Measurements from ENCODE around the gene TBX18. TPM values are rescaled to one million over a fixed set of nuclear protein-coding genes. Genes with fewer than 3 reads are reported as not detected.

The TBX18 gene
- total and polyA plus RNA-seq, 7 experiments from 2014 or later: not detected

- Mint-ChIP-seq H3K9me3 (peaks cover 0 to 7% (median 0%) of the 10 kb centered on the region in 11 donors), H3K27ac (no peak overlapping the region), H3K27me3 (peaks cover 13 to 29% (median 20%) of the 10 kb centered on the region in 5 donors), H3K4me1 (no peaks in the 10 kb centered on the region), H3K4me3 (no peak overlapping the region), H3K36me3 (no peaks in the 10 kb centered on the region)
- ChIA-PET POLR2A (no interaction called here), CTCF (no interaction called here)
- no peak for DNase-seq
- no peaks in the 10 kb centered on the region for H3K4me1 ChIP-seq (ENCODE audit: control insufficient read depth in 2 of 2, insufficient read depth in 2 of 2, low read length in 2 of 2)
- ATAC-seq: no peak
- no peaks in the 10 kb centered on the region for H3K36me3 ChIP-seq (ENCODE audit: control insufficient read depth in 2 of 3, insufficient read depth in 3 of 3, low read length in 3 of 3)
- H3K4me3 ChIP-seq (ENCODE audit: low read length): no peak overlapping the region
- no peak overlapping the region for H3K27ac ChIP-seq (ENCODE audit: low read depth, low read length)
- H3K27me3 ChIP-seq (ENCODE audit: control insufficient read depth in 2 of 2, insufficient read depth in 2 of 2, low read length in 2 of 2): no peaks in the 10 kb centered on the region
- intact Hi-C loops (cut with micrococcal nuclease): no loop called here
- H3K9me3 ChIP-seq (ENCODE audit: control insufficient read depth in 2 of 3, low read length in 3 of 3): no peaks in the 10 kb centered on the region
Measured at GRCh38 chr6:84756466-84756865, 7.9 kb downstream of the TBX18 start.

GRCh38 chr6:84753173-84753572, 11.2 kb downstream of the TBX18 start:
- peaks cover 0 to 12% (median 7%) of the 10 kb centered on the region in 5 donors for H3K27me3 Mint-ChIP-seq
- Histone ChIP-seq H3K27me3 (ENCODE audit: control insufficient read depth in 2 of 2, insufficient read depth in 2 of 2, low read length in 2 of 2) (no peaks in the 10 kb centered on the region), H3K9me3 (ENCODE audit: control insufficient read depth in 2 of 3, low read length in 3 of 3) (no peaks in the 10 kb centered on the region), H3K4me3 (ENCODE audit: low read length) (no peak overlapping the region), H3K27ac (ENCODE audit: low read depth, low read length) (no peak overlapping the region), H3K4me1 (ENCODE audit: control insufficient read depth in 2 of 2, insufficient read depth in 2 of 2, low read length in 2 of 2) (no peaks in the 10 kb centered on the region), H3K36me3 (ENCODE audit: control insufficient read depth in 2 of 3, insufficient read depth in 3 of 3, low read length in 3 of 3) (no peaks in the 10 kb centered on the region)
- peaks cover 0 to 8% (median 0%) of the 10 kb centered on the region in 11 donors for H3K9me3 Mint-ChIP-seq
- ChIA-PET POLR2A (no interaction called here), CTCF (no interaction called here)
- no peaks in the 10 kb centered on the region for H3K4me1 Mint-ChIP-seq
- intact Hi-C loops (cut with micrococcal nuclease): no loop called here
- no peaks in the 10 kb centered on the region for H3K36me3 Mint-ChIP-seq
- H3K4me3 Mint-ChIP-seq: no peak overlapping the region
- no peak overlapping the region for H3K27ac Mint-ChIP-seq
- ATAC-seq (no peak), DNase-seq (no peak)

- Mint-ChIP-seq H3K27ac (no peak overlapping the region), H3K36me3 (no peaks in the 10 kb centered on the region), H3K4me1 (no peaks in the 10 kb centered on the region), H3K27me3 (peaks cover 0 to 17% (median 7%) of the 10 kb centered on the region in 5 donors), H3K9me3 (peaks cover 0 to 8% (median 0%) of the 10 kb centered on the region in 11 donors), H3K4me3 (no peak overlapping the region)
- H3K27ac ChIP-seq (ENCODE audit: low read depth, low read length): no peak overlapping the region
- intact Hi-C loops (cut with micrococcal nuclease): no loop called here
- ATAC-seq (no peak), DNase-seq (no peak)
- POLR2A ChIA-PET: no interaction called here
- no peaks in the 10 kb centered on the region for H3K4me1 ChIP-seq (ENCODE audit: control insufficient read depth in 2 of 2, insufficient read depth in 2 of 2, low read length in 2 of 2)
- no peaks in the 10 kb centered on the region for H3K27me3 ChIP-seq (ENCODE audit: control insufficient read depth in 2 of 2, insufficient read depth in 2 of 2, low read length in 2 of 2)
- H3K36me3 ChIP-seq (ENCODE audit: control insufficient read depth in 2 of 3, insufficient read depth in 3 of 3, low read length in 3 of 3): no peaks in the 10 kb centered on the region
- H3K4me3 ChIP-seq (ENCODE audit: low read length): no peak overlapping the region
- H3K9me3 ChIP-seq (ENCODE audit: control insufficient read depth in 2 of 3, low read length in 3 of 3): no peaks in the 10 kb centered on the region
- CTCF ChIA-PET: interaction anchor here (0.6 kb wide), 1 partner anchor 783 kb away, joined by 4 read pairs; no protein-coding TSS in a partner anchor
Measured at GRCh38 chr6:84752118-84752850, 12.1 kb downstream of the TBX18 start.

- no peak overlapping the region for H3K4me3 ChIP-seq (ENCODE audit: low read length)
- Mint-ChIP-seq H3K27me3 (peaks cover 0 to 8% (median 0%) of the 10 kb centered on the region in 5 donors), H3K36me3 (no peaks in the 10 kb centered on the region), H3K4me1 (no peaks in the 10 kb centered on the region), H3K9me3 (peaks cover 0 to 6% (median 0%) of the 10 kb centered on the region in 11 donors), H3K4me3 (no peak overlapping the region), H3K27ac (no peak overlapping the region)
- H3K36me3 ChIP-seq (ENCODE audit: control insufficient read depth in 2 of 3, insufficient read depth in 3 of 3, low read length in 3 of 3): no peaks in the 10 kb centered on the region
- DNase-seq: no peak
- no peaks in the 10 kb centered on the region for H3K9me3 ChIP-seq (ENCODE audit: control insufficient read depth in 2 of 3, low read length in 3 of 3)
- no peaks in the 10 kb centered on the region for H3K4me1 ChIP-seq (ENCODE audit: control insufficient read depth in 2 of 2, insufficient read depth in 2 of 2, low read length in 2 of 2)
- no peak for ATAC-seq
- POLR2A ChIA-PET: no interaction called here
- intact Hi-C loops (cut with micrococcal nuclease): no loop called here
- no peak overlapping the region for H3K27ac ChIP-seq (ENCODE audit: low read depth, low read length)
- CTCF ChIA-PET: interaction anchor here (0.6 kb wide), 1 partner anchor 622 kb away, joined by 4 read pairs; no protein-coding TSS in a partner anchor
- H3K27me3 ChIP-seq (ENCODE audit: control insufficient read depth in 2 of 2, insufficient read depth in 2 of 2, low read length in 2 of 2): no peaks in the 10 kb centered on the region
Measured at GRCh38 chr6:84749181-84749580, 15.2 kb downstream of the TBX18 start.

DNA sequence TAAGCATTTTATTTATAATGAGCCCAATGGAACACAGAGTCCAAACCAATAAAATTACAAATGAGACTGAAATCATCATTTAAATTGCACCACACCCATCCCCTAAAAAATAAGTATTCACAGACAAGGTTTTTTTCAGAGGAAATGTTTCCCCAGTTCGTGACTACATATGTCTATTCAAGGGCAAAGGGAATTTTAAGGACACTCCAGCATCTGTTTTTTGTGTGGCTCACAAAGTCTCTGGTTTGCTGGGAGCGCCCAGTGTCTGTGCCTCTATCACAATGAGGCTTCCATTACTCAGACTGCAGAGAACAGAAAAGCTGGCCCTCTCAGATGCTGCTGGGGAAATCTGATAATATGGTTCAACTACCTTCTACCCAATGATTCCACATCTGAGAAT, 16.0 kb downstream of the TBX18 start:
- no peak for ATAC-seq
- intact Hi-C loops (cut with micrococcal nuclease): no loop called here
- H3K27ac Mint-ChIP-seq: no peak overlapping the region

DNA sequence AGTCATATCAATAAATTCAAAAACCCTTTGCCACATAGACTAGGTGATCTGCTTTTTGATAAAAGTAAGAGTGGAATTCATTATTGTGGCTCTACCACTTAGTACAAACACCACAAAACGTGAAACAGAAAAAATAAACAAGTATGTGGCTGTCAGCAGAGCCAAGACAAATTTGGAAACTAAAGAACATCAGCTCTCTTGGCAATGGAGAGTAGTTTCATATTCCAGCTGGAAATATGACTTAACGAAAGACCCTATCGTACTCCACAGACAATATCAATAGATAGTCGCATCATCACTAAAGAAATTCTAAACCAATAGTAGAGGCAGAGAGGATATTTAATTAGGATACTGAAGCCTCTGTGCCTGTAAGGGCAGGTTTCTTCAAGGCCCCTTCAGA, 20.8 kb downstream of the TBX18 start:
- ATAC-seq (no peak), DNase-seq (no peak)
- Histone ChIP-seq H3K4me3 (ENCODE audit: low read length) (no peak overlapping the region), H3K9me3 (ENCODE audit: control insufficient read depth in 2 of 3, low read length in 3 of 3) (no peaks in the 10 kb centered on the region), H3K27ac (ENCODE audit: low read depth, low read length) (no peak overlapping the region), H3K4me1 (ENCODE audit: control insufficient read depth in 2 of 2, insufficient read depth in 2 of 2, low read length in 2 of 2) (no peaks in the 10 kb centered on the region), H3K36me3 (ENCODE audit: control insufficient read depth in 2 of 3, insufficient read depth in 3 of 3, low read length in 3 of 3) (no peaks in the 10 kb centered on the region), H3K27me3 (ENCODE audit: control insufficient read depth in 2 of 2, insufficient read depth in 2 of 2, low read length in 2 of 2) (no peaks in the 10 kb centered on the region)
- no peaks in the 10 kb centered on the region for H3K4me1 Mint-ChIP-seq
- peaks cover 0 to 14% (median 2%) of the 10 kb centered on the region in 5 donors for H3K27me3 Mint-ChIP-seq
- H3K9me3 Mint-ChIP-seq: no peaks in the 10 kb centered on the region
- H3K4me3 Mint-ChIP-seq: no peak overlapping the region
- H3K36me3 Mint-ChIP-seq: no peaks in the 10 kb centered on the region
- intact Hi-C loops (cut with micrococcal nuclease): no loop called here
- ChIA-PET CTCF (no interaction called here), POLR2A (no interaction called here)
- H3K27ac Mint-ChIP-seq: no peak overlapping the region

More for the DNA sequence above, 16.0 kb downstream of the TBX18 start:
- Histone ChIP-seq H3K9me3 (ENCODE audit: control insufficient read depth in 2 of 3, low read length in 3 of 3) (no peaks in the 10 kb centered on the region), H3K27ac (ENCODE audit: low read depth, low read length) (no peak overlapping the region), H3K4me1 (ENCODE audit: control insufficient read depth in 2 of 2, insufficient read depth in 2 of 2, low read length in 2 of 2) (no peaks in the 10 kb centered on the region), H3K27me3 (ENCODE audit: control insufficient read depth in 2 of 2, insufficient read depth in 2 of 2, low read length in 2 of 2) (no peaks in the 10 kb centered on the region), H3K4me3 (ENCODE audit: low read length) (no peak overlapping the region), H3K36me3 (ENCODE audit: control insufficient read depth in 2 of 3, insufficient read depth in 3 of 3, low read length in 3 of 3) (no peaks in the 10 kb centered on the region)
- peaks cover 0 to 5% (median 0%) of the 10 kb centered on the region in 11 donors for H3K9me3 Mint-ChIP-seq
- DNase-seq: no peak
- H3K36me3 Mint-ChIP-seq: no peaks in the 10 kb centered on the region
- peaks cover 0 to 5% (median 0%) of the 10 kb centered on the region in 5 donors for H3K27me3 Mint-ChIP-seq
- POLR2A ChIA-PET: no interaction called here
- CTCF ChIA-PET: interaction anchor here (0.6 kb wide), 1 partner anchor 623 kb away, joined by 4 read pairs; no protein-coding TSS in a partner anchor
- no peak overlapping the region for H3K4me3 Mint-ChIP-seq
- no peaks in the 10 kb centered on the region for H3K4me1 Mint-ChIP-seq

- intact Hi-C loops (cut with micrococcal nuclease): no loop called here
- DNase-seq: no peak
- H3K4me3 Mint-ChIP-seq: no peak overlapping the region
- ATAC-seq: no peak
- Histone ChIP-seq H3K27ac (ENCODE audit: low read depth, low read length) (no peak overlapping the region), H3K36me3 (ENCODE audit: control insufficient read depth in 2 of 3, insufficient read depth in 3 of 3, low read length in 3 of 3) (no peaks in the 10 kb centered on the region), H3K4me1 (ENCODE audit: control insufficient read depth in 2 of 2, insufficient read depth in 2 of 2, low read length in 2 of 2) (no peaks in the 10 kb centered on the region), H3K27me3 (ENCODE audit: control insufficient read depth in 2 of 2, insufficient read depth in 2 of 2, low read length in 2 of 2) (no peaks in the 10 kb centered on the region), H3K4me3 (ENCODE audit: low read length) (no peak overlapping the region), H3K9me3 (ENCODE audit: control insufficient read depth in 2 of 3, low read length in 3 of 3) (no peaks in the 10 kb centered on the region)
- H3K36me3 Mint-ChIP-seq: no peaks in the 10 kb centered on the region
- peaks cover 0 to 3% (median 0%) of the 10 kb centered on the region in 11 donors for H3K9me3 Mint-ChIP-seq
- no peak overlapping the region for H3K27ac Mint-ChIP-seq
- peaks cover 0 to 8% (median 2%) of the 10 kb centered on the region in 5 donors for H3K27me3 Mint-ChIP-seq
- ChIA-PET POLR2A (no interaction called here), CTCF (no interaction called here)
- no peaks in the 10 kb centered on the region for H3K4me1 Mint-ChIP-seq
Measured at GRCh38 chr6:84740385-84740784, 24.0 kb downstream of the TBX18 start.
